Suprapubic skin (tissue), 4 donors: ENCODE results near the gene LRMDA. TPM values are rescaled to one million over a fixed set of nuclear protein-coding genes. Genes with fewer than 3 reads are reported as not detected.

Experiments
- DNase-seq, 2 donors: peaks; one replicate each; pipeline ENCODE4 v3.0.0-alpha.2; 2019; ENCODE audit warnings: low spot score in 2 of 2
- H3K27ac ChIP-seq: fragments of 200-600 bp; sonication (generic); one replicate; pipeline ENCODE4 v1.5.1; 2019
- H3K27me3 ChIP-seq: fragments of 200-600 bp; sonication (generic); one replicate; pipeline ENCODE4 v1.5.1; 2019
- H3K36me3 ChIP-seq: fragments of 200-600 bp; sonication (generic); one replicate; pipeline ENCODE4 v1.5.1; 2019
- H3K4me1 ChIP-seq: fragments of 200-600 bp; sonication (generic); one replicate; pipeline ENCODE4 v1.5.1; 2019
- H3K4me3 ChIP-seq: fragments of 200-600 bp; sonication (generic); one replicate; pipeline ENCODE4 v1.5.1; 2019; ENCODE audit warnings: mild to moderate bottlenecking
- H3K9me3 ChIP-seq: fragments of 200-600 bp; sonication (generic); one replicate; pipeline ENCODE4 v1.5.1; 2019
- CTCF ChIP-seq, 2 donors: fragments of 200-600 bp in 1 of 2; fragments of 450-650 bp in 1 of 2; sonication (generic) in 1 of 2; IDR thresholded peaks; one replicate each; pipeline ENCODE4 v1.5.1; 2016 to 2019; ENCODE audit warnings: antibody characterized with exemption in 2 of 2, mild to moderate bottlenecking in 1 of 2, moderate library complexity in 1 of 2
- EP300 ChIP-seq: sonication (generic); formaldehyde crosslinking; IDR thresholded peaks from one replicate; pipeline ENCODE4 v1.6.1; 2017; ENCODE audit warnings: antibody characterized with exemption
- POLR2A ChIP-seq, 2 donors: fragments of 450-650 bp; IDR thresholded peaks; one replicate each; pipeline ENCODE4 v1.6.1; 2017; ENCODE audit warnings: antibody characterized with exemption in 2 of 2, mild to moderate bottlenecking in 2 of 2, moderate library complexity in 2 of 2
- POLR2AphosphoS5 ChIP-seq, 3 donors: sonication (generic); formaldehyde crosslinking; IDR thresholded peaks; one replicate each; pipeline ENCODE4 v1.6.1; 2017; ENCODE audit warnings: antibody characterized with exemption in 3 of 3
- WGBS: methylation state at CpG from one replicate; pipeline ENCODE4 v1.1.5; 2018; 5-methylcytosine and 5-hydroxymethylcytosine counted together
- total RNA-seq, 4 donors: library from RNA; depleted of rRNA; stranded (reverse); fragments of >200 nt; gene quantifications; one replicate each; pipeline ENCODE4 v1.1.0, GENCODE V29; 2016

The LRMDA gene
- total RNA-seq, 4 donors from 2014 or later = 0.10 to 2.9 (median 1.9) TPM; not detected in 1

- no peaks in the 10 kb centered on the region for H3K4me1 ChIP-seq
- DNase-seq = no peak
- H3K4me3 ChIP-seq = no peak overlapping the region
- no peaks in the 10 kb centered on the region for H3K9me3 ChIP-seq
- 92% methylated on average over 5 of the region's 5 CpGs for WGBS
- TF ChIP-seq EP300 (no peak), POLR2A (IDR thresholded peaks at IDR 0.05) (no peak), CTCF (IDR thresholded peaks at IDR 0.05) (no peak), POLR2AphosphoS5 (IDR thresholded peaks at IDR 0.05) (no peak)
- H3K27ac ChIP-seq = no peak overlapping the region
- no peaks in the 10 kb centered on the region for H3K27me3 ChIP-seq
- H3K36me3 ChIP-seq = no peaks in the 10 kb centered on the region
These were observed 274.0 kb downstream of the LRMDA start for GRCh38 chr10:75705426-75705825.

- Histone ChIP-seq H3K27me3 (no peaks in the 10 kb centered on the region), H3K9me3 (no peaks in the 10 kb centered on the region), H3K36me3 (no peaks in the 10 kb centered on the region), H3K27ac (no peak overlapping the region), H3K4me1 (no peaks in the 10 kb centered on the region), H3K4me3 (no peak overlapping the region)
- 89% methylated on average over 9 of the region's 9 CpGs for WGBS
- TF ChIP-seq POLR2AphosphoS5 (IDR thresholded peaks at IDR 0.05) (no peak), EP300 (no peak), POLR2A (IDR thresholded peaks at IDR 0.05) (no peak), CTCF (IDR thresholded peaks at IDR 0.05) (no peak)
- DNase-seq = no peak
These were observed 275.8 kb downstream of the LRMDA start for GRCh38 chr10:75707080-75707840.

GRCh38 chr10:75708060-75708459, 276.6 kb downstream of the LRMDA start:
- 59% methylated on average over 9 of the region's 9 CpGs for WGBS
- H3K4me3 ChIP-seq = no peak overlapping the region
- no peaks in the 10 kb centered on the region for H3K27me3 ChIP-seq
- DNase-seq = no peak
- H3K36me3 ChIP-seq = no peaks in the 10 kb centered on the region
- H3K27ac ChIP-seq = no peak overlapping the region
- H3K4me1 ChIP-seq = no peaks in the 10 kb centered on the region
- TF ChIP-seq CTCF (IDR thresholded peaks at IDR 0.05) (no peak), POLR2AphosphoS5 (IDR thresholded peaks at IDR 0.05) (no peak), EP300 (no peak), POLR2A (IDR thresholded peaks at IDR 0.05) (no peak)
- no peaks in the 10 kb centered on the region for H3K9me3 ChIP-seq

- Histone ChIP-seq H3K36me3 (no peaks in the 10 kb centered on the region), H3K9me3 (no peaks in the 10 kb centered on the region), H3K4me3 (no peak overlapping the region), H3K4me1 (no peaks in the 10 kb centered on the region), H3K27me3 (no peaks in the 10 kb centered on the region), H3K27ac (no peak overlapping the region)
- whole genome bisulfite sequencing = 72% methylated on average over 4 of the region's 4 CpGs
- TF ChIP-seq POLR2AphosphoS5 (IDR thresholded peaks at IDR 0.05) (no peak), POLR2A (IDR thresholded peaks at IDR 0.05) (no peak), EP300 (no peak), CTCF (IDR thresholded peaks at IDR 0.05) (no peak)
- DNase-seq = no peak
These were observed 277.8 kb downstream of the LRMDA start for GRCh38 chr10:75709245-75709644.

- Histone ChIP-seq H3K36me3 (no peaks in the 10 kb centered on the region), H3K4me3 (no peak overlapping the region), H3K27ac (no peak overlapping the region), H3K9me3 (no peaks in the 10 kb centered on the region), H3K27me3 (no peaks in the 10 kb centered on the region), H3K4me1 (no peaks in the 10 kb centered on the region)
- 81% methylated on average over 3 of the region's 3 CpGs for WGBS
- no peak for DNase-seq
- TF ChIP-seq POLR2AphosphoS5 (IDR thresholded peaks at IDR 0.05) (no peak), EP300 (no peak), POLR2A (IDR thresholded peaks at IDR 0.05) (no peak), CTCF (IDR thresholded peaks at IDR 0.05) (no peak)
These were observed 278.4 kb downstream of the LRMDA start for GRCh38 chr10:75709811-75710210.
